Measurements from ENCODE around the gene PALM3.
A peak's percentile ranks its signal among the peaks of the same experiment; 100 is the strongest.

Gene PALM3

GRCh38 chr19:14089412-14089661 is 27.5 kb upstream of the PALM3 start:
- DNase-seq (ENCODE audit: low read depth) = no peak

- DNase-seq (ENCODE audit: low read depth) = no peak
Measured at GRCh38 chr19:14088634-14089411, 26.9 kb upstream of the PALM3 start.

GRCh38 chr19:14086098-14086497 is 24.2 kb upstream of the PALM3 start:
- no peak for DNase-seq (ENCODE audit: low read depth)

GRCh38 chr19:14085309-14085995 is 23.6 kb upstream of the PALM3 start, which contains the start of gene C19orf67:
Gene C19orf67 (minus strand): TSS chr19:14085783. CDS start chr19:14085627, 156 bp downstream.
- no peak for DNase-seq (ENCODE audit: low read depth)

GRCh38 chr19:14082675-14082960 is 20.7 kb upstream of the PALM3 start:
- DNase-seq (ENCODE audit: low read depth) = no peak

GRCh38 chr19:14081797-14082674 is 20.2 kb upstream of the PALM3 start:
- no peak for DNase-seq (ENCODE audit: low read depth)

- peak; percentile 98 for DNase-seq (ENCODE audit: low read depth)
Measured at GRCh38 chr19:14080887-14081796, 19.3 kb upstream of the PALM3 start.

- no peak for DNase-seq (ENCODE audit: low read depth)
Measured at GRCh38 chr19:14078411-14078810, 16.5 kb upstream of the PALM3 start.

- no peak for DNase-seq (ENCODE audit: low read depth)
Measured at GRCh38 chr19:14073925-14074838, 12.3 kb upstream of the PALM3 start.

- DNase-seq (ENCODE audit: low read depth) = peak; percentile 66
Measured at GRCh38 chr19:14073261-14073924, 11.5 kb upstream of the PALM3 start.

- DNase-seq (ENCODE audit: low read depth) = no peak
Measured at GRCh38 chr19:14072535-14073260, 10.8 kb upstream of the PALM3 start, which contains the start of gene MISP3. Gene MISP3 (plus strand): TSS chr19:14072786. CDS start chr19:14073310, 524 bp downstream.

GRCh38 chr19:14070268-14071050 is 8.6 kb upstream of the PALM3 start:
- no peak for DNase-seq (ENCODE audit: low read depth)

GRCh38 chr19:14066134-14066533 is 4.3 kb upstream of the PALM3 start:
- DNase-seq (ENCODE audit: low read depth) = no peak

- no peak for DNase-seq (ENCODE audit: low read depth)
Measured at GRCh38 chr19:14063105-14063504, 1.2 kb upstream of the PALM3 start.

- no peak for DNase-seq (ENCODE audit: low read depth)
Measured at GRCh38 chr19:14062558-14062855, 631 bp upstream of the PALM3 start.

- DNase-seq (ENCODE audit: low read depth) = no peak
Measured at GRCh38 chr19:14061081-14061749, 661 bp downstream of the PALM3 start.

GRCh38 chr19:14059652-14060155 is 2.2 kb downstream of the PALM3 start:
- DNase-seq (ENCODE audit: low read depth) = no peak

- DNase-seq (ENCODE audit: low read depth) = no peak
Measured at GRCh38 chr19:14059093-14059480, 2.8 kb downstream of the PALM3 start.

All from activated T-helper 1 cell treated with Interleukin-2 at 50 U/mL for 16 hours (primary cell).